Measurements from ENCODE around the gene ZNF521. TPM values are rescaled to one million over a fixed set of nuclear protein-coding genes. Genes with fewer than 3 reads are reported as not detected.
A peak's percentile ranks its signal among the peaks of the same experiment; 100 is the strongest.

Gene ZNF521
- polyA plus RNA-seq, 3 donors, result 0.07 to 0.20 TPM; not detected in 1

DNA sequence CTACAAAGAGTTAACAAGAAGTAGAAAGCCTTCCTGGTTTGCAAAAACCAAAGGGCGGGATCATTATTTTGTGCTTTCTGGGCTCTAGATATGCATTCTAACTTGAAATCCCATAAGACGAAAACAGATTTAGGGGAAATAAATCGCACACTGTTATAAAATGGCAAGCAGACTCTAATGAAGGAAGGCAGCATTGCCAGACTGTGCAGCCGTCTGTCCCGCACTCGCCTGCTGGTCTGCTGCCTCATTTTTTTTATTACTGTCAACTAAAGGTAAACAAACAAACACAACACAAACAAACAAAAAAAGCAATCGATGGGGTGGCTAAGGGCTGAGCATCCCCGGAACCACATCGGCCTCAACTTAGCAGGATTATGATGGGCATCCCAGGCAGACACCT lies 24.4 kb downstream of the ZNF521 start:
- Histone ChIP-seq H2AFZ (ENCODE audit: insufficient read depth, low read depth, low read length, poor library complexity, severe bottlenecking) (peak overlapping the region; percentile 61), H3K27ac (ENCODE audit: low read depth in 1 of 2, low read length in 2 of 2) (no peak overlapping the region), H4K20me1 (ENCODE audit: insufficient read depth, low read length) (no peaks in the 10 kb centered on the region), H3K36me3 (replicated peaks in 1 of 2; ENCODE audit: control insufficient read depth in 1 of 2, insufficient read depth in 2 of 2, low read length in 2 of 2) (no peaks in the 10 kb centered on the region), H3K79me2 (ENCODE audit: insufficient read depth, low read length) (no peaks in the 10 kb centered on the region), H3K9ac (ENCODE audit: insufficient read depth, low read length, poor library complexity, severe bottlenecking) (no peak overlapping the region), H3K4me1 (ENCODE audit: control insufficient read depth in 1 of 2, insufficient read depth in 2 of 2, low read length in 2 of 2) (peaks cover 9 to 10% of the 10 kb centered on the region in 2 donors), H3K27me3 (ENCODE audit: control insufficient read depth in 2 of 2, insufficient read depth in 2 of 2, low read length in 2 of 2) (no peaks in the 10 kb centered on the region), H3K4me2 (replicated peaks; ENCODE audit: extremely low read depth, low read length, poor library complexity, severe bottlenecking) (peak overlapping the region; percentile 29), H3K9me3 (replicated peaks in 1 of 2; ENCODE audit: control insufficient read depth in 1 of 2, insufficient read depth in 1 of 2, low read length in 2 of 2) (no peaks in the 10 kb centered on the region), H3K4me3 (replicated peaks in 1 of 3; ENCODE audit: low read depth in 2 of 3, low read length in 3 of 3) (peak overlapping the region in 1 of 3 experiments; percentile 13)
- Mint-ChIP-seq H3K9me3 (no peaks in the 10 kb centered on the region), H3K27ac (no peak overlapping the region), H3K4me3 (peak overlapping the region; percentile 55 to 75), H3K27me3 (ENCODE audit: low read depth in 3 of 3) (peaks cover 0 to 1% (median 0%) of the 10 kb centered on the region in 3 donors), H3K4me1 (peaks cover 28% of the 10 kb centered on the region), H3K36me3 (no peaks in the 10 kb centered on the region)
- TF ChIP-seq, protein P1, sequence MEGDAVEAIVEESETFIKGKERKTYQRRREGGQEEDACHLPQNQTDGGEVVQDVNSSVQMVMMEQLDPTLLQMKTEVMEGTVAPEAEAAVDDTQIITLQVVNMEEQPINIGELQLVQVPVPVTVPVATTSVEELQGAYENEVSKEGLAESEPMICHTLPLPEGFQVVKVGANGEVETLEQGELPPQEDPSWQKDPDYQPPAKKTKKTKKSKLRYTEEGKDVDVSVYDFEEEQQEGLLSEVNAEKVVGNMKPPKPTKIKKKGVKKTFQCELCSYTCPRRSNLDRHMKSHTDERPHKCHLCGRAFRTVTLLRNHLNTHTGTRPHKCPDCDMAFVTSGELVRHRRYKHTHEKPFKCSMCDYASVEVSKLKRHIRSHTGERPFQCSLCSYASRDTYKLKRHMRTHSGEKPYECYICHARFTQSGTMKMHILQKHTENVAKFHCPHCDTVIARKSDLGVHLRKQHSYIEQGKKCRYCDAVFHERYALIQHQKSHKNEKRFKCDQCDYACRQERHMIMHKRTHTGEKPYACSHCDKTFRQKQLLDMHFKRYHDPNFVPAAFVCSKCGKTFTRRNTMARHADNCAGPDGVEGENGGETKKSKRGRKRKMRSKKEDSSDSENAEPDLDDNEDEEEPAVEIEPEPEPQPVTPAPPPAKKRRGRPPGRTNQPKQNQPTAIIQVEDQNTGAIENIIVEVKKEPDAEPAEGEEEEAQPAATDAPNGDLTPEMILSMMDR (IDR thresholded peaks at IDR 0.05), result no peak
- WGBS (ENCODE audit: insufficient coverage), result 54% methylated on average over 8 of the region's 9 CpGs
- DNase-seq, result no peak
- intact Hi-C loops (cut with micrococcal nuclease), result no loop called here

DNA sequence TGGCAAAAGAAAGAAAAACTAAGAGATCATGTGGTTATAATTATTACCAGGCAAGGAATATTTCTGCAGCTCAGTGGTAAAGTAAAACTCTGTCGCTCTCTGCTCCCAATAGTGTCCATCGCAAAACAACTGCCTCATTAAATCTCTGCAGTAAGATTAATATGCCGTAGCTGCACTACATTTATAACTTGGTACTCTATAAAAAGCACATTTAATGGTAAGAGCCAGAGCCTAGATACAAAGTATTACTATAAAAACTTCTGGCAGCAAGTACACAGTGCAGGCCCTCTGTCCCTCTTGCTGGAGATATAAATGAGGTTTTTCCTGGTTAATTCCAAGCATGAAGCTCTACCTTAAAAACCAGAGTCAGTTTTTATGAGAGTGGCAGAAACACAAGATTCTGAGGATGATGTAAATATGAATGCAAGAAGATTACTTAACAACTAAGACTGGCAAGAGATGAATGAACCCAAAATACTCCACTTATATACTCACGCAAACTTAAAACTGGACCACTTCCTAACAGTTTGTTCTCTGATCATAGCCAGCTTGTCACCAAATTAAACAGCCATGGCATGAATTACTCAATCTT lies 25.5 kb downstream of the ZNF521 start:
- peaks cover 9 to 10% of the 10 kb centered on the region in 2 donors for H3K4me1 ChIP-seq (ENCODE audit: control insufficient read depth in 1 of 2, insufficient read depth in 2 of 2, low read length in 2 of 2)
- no peaks in the 10 kb centered on the region for H3K9me3 ChIP-seq (replicated peaks in 1 of 2; ENCODE audit: control insufficient read depth in 1 of 2, insufficient read depth in 1 of 2, low read length in 2 of 2)
- peak overlapping the region; percentile 61 for H2AFZ ChIP-seq (ENCODE audit: insufficient read depth, low read depth, low read length, poor library complexity, severe bottlenecking)
- 43% methylated on average over 1 of the region's 4 CpGs for WGBS (ENCODE audit: insufficient coverage)
- H3K36me3 ChIP-seq (replicated peaks in 1 of 2; ENCODE audit: control insufficient read depth in 1 of 2, insufficient read depth in 2 of 2, low read length in 2 of 2), result no peaks in the 10 kb centered on the region
- intact Hi-C loops (cut with micrococcal nuclease), result no loop called here
- no peak for DNase-seq
- Mint-ChIP-seq H3K9me3 (no peaks in the 10 kb centered on the region), H3K27me3 (ENCODE audit: low read depth in 3 of 3) (peaks cover 0 to 1% (median 0%) of the 10 kb centered on the region in 3 donors), H3K27ac (no peak overlapping the region), H3K4me1 (peaks cover 28% of the 10 kb centered on the region), H3K4me3 (no peak overlapping the region), H3K36me3 (no peaks in the 10 kb centered on the region)
- H3K27me3 ChIP-seq (ENCODE audit: control insufficient read depth in 2 of 2, insufficient read depth in 2 of 2, low read length in 2 of 2), result no peaks in the 10 kb centered on the region
- no peak overlapping the region for H3K27ac ChIP-seq (ENCODE audit: low read depth in 1 of 2, low read length in 2 of 2)
- no peaks in the 10 kb centered on the region for H4K20me1 ChIP-seq (ENCODE audit: insufficient read depth, low read length)
- no peak overlapping the region for H3K9ac ChIP-seq (ENCODE audit: insufficient read depth, low read length, poor library complexity, severe bottlenecking)
- no peaks in the 10 kb centered on the region for H3K79me2 ChIP-seq (ENCODE audit: insufficient read depth, low read length)
- no peak overlapping the region for H3K4me2 ChIP-seq (replicated peaks; ENCODE audit: extremely low read depth, low read length, poor library complexity, severe bottlenecking)
- TF ChIP-seq, protein P1 (IDR thresholded peaks at IDR 0.05), result no peak
- no peak overlapping the region for H3K4me3 ChIP-seq (replicated peaks in 1 of 3; ENCODE audit: low read depth in 2 of 3, low read length in 3 of 3)

All from CD14-positive monocyte (primary cell).